NCI-H2029 treated with DMSO at 0.1 percent for 48 hours (cell line): ENCODE measurements around the gene TAF6L.
"Not testable (repeated sequence)": the region's sequence is repeated elsewhere in the genome, so short reads cannot be mapped to it uniquely, and the experiment has no call there.

Experiments
- DNase-seq: peaks from one replicate; lab custom pipeline; 2025; lab: John Stamatoyannopoulos, UW

The TAF6L gene

GRCh38 chr11:62755086-62755615, 16.0 kb upstream of the TAF6L start:
- DNase-seq: no peak

DNA sequence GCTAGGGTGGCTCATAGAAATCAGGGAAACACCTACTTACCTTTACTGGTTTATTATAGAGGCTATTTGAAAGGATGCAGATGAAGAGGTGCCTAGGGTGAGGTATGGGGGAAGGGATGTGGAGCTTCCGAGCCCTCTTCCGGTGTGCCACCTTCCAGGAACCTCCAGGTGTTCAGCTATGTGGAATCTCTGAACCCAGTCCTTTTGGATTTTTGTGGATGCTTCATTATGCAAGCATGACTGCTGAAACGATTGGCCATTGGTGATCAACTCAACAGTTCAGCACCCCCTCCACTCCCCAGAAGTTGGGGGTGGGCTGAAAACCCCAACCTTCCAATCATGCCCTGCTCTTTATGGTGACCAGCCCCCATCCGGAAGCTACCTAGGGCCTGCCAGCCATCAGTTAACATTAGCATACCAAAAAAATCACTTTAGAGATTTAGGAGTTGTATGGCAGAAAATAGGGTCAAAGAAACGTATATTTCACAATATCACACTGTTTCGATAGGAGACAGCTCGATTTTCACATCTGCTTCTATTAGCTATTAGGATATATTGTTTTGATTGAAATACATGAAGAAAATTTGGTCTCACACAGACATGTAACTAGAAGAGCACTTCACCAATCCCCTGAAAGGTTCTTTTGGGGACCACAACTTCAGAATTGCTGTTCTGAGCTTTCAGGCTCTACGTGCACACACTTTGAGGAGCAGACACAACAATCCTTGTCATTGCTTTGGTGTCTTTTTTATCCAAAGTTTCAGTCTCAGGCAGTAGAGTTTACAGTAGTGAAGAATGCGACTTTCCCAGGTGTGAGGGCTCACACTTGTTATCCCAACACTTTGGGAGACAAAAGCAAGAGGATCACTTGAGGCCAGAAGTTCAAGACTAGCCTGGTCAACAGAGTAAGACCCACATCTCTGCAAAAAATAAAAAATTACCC, 13.1 kb upstream of the TAF6L start:
- no peak for DNase-seq

- not testable (repeated sequence) for DNase-seq
Measured at GRCh38 chr11:62760867-62761227, 10.3 kb upstream of the TAF6L start.

- DNase-seq: no peak
Measured at GRCh38 chr11:62770778-62771143, 435 bp upstream of the TAF6L start.

DNA sequence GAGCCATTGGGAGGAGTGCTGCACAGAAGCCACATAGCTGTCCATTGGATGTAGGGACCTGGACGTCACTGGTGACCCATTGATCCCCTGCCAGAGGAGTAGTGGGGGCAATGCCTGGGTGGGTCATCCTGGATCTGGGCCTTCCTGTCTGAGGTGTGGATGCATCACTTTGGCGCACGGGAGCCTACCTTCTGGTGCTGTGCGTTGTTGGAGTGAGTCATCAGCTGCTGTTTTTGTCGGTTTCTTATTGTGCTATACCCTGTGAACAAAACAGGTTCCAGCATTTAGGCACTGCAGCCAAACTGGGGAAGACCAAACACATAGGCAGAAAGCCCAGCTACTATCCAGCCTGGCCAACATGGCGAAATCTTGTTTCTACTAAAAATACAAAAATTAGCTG, 3.2 kb downstream of the TAF6L start:
- no peak for DNase-seq

GRCh38 chr11:62775646-62776045, 4.5 kb downstream of the TAF6L start:
- no peak for DNase-seq

DNA sequence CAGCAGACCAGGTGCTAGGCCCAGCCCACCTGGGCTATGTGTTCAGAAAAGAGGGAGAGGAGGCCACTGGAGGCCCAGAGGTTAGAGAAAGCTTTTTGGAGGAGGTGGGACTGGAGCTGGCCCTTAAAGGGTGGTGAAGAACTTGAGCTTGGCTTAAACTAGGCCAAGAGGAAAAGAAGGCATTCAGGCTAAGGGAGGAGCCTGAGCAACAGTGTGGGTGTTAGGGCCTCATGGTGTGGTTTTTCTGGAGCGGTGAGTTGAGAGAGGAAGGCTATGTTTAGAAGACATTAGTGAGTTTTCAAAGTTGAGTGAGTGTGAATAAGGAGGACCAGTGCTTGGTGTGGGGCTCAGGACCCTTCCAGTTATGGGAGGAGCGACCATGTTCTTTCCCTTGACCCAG, 6.2 kb downstream of the TAF6L start:
- DNase-seq: no peak

- DNase-seq: no peak
Measured at GRCh38 chr11:62778441-62778840, 7.2 kb downstream of the TAF6L start.

DNA sequence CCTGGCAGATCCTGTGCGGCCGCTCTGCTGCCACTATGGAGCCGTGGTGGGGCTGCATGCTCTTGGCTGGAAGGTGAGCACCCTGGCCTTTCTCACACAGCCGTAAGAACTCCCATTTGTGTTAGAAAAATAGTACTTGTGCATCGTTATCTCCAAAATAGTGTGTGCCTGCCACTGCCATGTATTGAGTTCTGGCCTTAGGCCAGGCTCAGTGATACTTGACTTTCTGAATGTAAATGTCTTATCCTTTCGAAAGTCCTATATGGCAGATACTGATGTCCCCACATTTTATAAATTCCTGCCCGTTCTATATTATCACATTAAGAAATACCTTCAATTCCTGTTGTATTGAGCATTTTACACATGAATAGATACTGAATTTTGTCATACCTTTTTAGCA, 11.6 kb downstream of the TAF6L start:
- no peak for DNase-seq

DNA sequence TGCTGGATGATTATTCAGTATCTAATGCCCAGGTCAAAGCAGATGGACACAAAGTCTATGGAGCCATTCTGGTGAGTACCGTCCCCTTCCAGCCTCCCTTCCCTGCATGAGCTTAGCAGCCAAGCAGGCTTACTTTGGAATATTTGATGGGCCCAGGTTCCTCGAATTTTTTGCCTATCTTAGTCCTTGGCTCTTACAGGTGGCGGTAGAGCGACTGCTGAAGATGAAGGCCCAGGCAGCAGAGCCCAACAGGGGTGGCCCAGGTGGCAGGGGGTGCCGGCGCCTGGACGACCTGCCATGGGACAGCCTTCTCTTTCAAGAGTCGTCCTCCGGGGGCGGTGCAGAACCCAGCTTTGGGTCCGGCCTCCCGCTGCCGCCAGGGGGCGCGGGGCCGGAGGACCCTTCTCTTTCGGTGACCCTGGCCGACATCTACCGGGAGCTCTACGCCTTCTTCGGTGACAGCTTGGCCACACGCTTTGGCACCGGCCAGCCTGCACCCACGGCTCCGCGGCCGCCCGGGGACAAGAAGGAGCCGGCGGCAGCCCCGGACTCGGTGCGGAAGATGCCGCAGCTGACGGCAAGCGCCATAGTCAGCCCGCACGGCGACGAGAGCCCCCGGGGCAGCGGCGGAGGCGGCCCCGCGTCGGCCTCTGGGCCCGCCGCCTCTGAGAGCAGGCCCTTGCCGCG, 15.3 kb downstream of the TAF6L start:
- no peak for DNase-seq

DNA sequence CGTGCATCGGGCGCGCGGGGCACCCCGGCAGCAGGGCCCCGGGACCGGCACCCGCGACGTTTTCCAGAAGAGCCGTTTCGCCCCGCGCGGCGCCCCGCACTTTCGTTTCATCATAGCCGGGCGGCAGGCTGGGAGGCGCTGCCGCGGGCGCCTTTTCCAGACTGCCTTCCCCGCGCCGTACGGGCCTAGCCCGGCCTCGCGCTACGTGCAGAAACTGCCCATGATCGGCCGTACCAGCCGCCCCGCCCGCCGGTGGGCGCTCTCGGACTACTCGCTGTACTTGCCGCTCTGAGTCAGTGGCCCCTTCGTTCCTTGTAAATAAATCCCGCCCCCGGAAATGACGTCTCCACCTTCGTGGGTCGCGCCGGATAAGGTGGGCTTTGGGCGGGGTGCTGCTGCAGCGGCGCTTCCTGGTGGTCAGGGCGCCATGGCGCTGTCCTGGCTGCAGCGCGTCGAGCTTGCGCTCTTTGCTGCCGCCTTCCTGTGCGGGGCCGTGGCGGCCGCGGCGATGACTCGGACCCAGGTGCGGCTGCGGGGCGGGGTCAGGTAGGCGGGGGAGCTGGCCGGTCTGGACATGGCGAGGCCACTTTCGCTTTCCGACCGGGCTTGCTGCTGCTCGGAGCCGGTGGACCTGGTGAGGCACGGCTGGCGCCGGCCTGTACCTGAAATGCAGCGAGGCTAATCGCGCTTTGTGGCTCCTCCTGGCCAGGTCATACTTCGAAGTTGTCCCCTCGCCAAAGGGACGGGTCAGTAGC, 16.0 kb downstream of the TAF6L start, which contains the start of gene TMEM179B:
Gene TMEM179B (plus strand): TSS at position 398 of the 755 bp plus-strand sequence. CDS start 30 bp downstream, at position 428.
- DNase-seq: peak; percentile 74

GRCh38 chr11:62788991-62789390, 17.8 kb downstream of the TAF6L start:
- no peak for DNase-seq

DNA sequence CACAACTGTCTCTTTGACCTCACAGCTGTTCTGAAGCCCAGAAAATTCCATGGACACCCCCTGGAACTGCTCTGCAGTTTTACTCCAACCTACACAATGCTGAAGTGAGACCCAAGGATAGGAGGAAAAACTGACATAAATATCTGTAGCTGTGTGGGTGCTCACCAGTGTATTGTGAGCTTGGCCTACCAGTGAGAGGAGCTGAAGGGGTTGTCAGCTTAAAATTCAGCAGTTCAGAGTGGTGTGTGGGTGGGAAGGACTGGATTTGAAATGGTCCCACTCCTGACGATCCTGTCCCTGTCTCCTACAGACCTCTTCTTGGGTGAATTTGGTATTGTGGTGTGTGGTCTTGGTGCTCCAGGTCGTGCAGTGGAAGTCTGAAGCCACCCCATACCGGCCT, 18.4 kb downstream of the TAF6L start:
- no peak for DNase-seq

- DNase-seq: peak; percentile 50
Measured at GRCh38 chr11:62791501-62792201, 20.5 kb downstream of the TAF6L start, which contains the start of gene TMEM223. TMEM223 (minus strand) TSS chr11:62792006; CDS start chr11:62791994, 12 bp downstream.

- DNase-seq: no peak
Measured at GRCh38 chr11:62792202-62792575, 21.0 kb downstream of the TAF6L start.

DNA sequence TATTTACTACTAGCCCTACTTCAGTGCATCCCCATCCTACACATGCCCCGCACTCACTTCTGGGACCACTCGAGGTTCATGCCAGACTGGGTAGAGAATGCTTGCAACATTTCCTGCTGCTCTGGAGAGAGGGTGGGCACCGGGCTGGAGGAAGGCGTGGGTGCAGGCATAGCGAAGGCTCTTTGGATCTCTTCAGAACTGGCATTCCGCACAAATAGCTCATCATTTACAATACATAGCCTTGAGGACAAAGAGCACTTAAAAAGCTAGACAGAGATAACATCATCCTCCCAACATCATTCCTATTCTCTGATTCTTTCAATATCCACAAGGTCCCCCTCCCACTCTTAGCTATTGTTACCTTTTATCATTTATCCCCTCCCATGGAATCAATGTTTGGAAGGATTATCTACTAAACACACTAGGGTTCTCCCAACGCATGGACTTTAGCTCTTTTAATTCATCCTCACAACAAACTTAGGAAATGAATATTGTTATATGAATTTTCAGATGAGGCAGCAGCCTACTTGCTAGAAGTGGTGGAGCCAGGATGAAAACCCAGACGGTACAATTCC, 23.1 kb downstream of the TAF6L start:
- DNase-seq: no peak

DNA sequence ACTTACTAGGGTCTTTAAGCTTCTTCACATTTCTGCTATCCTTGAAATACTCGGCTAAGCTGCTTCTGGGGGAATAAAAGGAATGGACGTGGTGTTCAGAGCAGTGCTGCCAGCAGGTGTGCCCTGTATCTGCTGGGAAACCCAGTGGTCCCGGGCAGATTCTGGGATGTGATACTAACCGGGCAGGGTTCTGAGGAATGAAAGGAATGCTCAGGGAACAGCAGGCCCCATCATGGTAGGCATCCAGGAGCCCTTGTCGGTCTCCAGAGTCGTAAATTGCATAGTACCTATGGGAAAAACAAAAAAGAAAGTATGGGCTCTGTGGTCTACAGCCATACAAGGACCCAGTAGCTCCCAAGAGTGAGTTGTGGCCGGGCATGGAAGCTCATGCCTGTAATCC, 25.1 kb downstream of the TAF6L start:
- no peak for DNase-seq

DNA sequence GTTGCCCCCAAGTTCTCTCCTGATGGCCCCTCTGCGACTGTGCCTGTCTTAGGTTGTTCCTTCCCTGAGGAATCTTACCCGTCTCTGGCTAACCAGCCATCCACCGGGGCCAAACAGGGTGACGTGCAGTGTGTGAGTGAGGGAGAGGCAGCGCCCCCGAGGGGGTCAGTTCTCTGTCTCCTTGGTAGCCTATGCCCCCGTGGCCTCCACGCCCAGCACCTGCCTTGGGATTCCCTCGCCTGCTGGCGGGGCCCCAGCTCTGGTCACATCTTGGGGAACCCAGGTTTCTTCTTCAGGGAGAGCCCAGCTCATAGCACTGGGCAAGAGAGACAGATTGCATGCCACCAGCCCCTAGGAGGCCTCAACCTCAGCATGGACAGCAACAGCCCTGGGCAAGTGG, 28.3 kb downstream of the TAF6L start:
- DNase-seq: no peak

DNA sequence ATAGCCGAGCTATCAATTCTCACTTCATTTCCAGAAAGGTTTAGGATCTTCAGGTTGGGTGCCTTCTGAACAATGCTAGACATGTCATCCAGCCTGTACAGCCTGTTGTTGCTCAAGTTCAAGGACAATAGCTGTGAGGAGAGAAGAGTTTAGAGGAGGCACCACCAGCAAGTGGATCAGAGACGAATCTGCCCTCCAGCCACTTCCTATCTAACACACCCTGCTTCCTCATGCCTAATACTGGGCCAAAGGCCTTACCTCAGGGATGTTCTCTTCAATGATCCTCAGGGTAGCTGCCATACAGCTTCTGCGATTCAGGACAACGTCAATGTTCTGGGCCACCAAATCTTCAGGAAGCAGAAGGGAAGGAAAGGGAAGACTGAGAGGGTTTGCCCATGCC, 29.9 kb downstream of the TAF6L start:
- no peak for DNase-seq

DNA sequence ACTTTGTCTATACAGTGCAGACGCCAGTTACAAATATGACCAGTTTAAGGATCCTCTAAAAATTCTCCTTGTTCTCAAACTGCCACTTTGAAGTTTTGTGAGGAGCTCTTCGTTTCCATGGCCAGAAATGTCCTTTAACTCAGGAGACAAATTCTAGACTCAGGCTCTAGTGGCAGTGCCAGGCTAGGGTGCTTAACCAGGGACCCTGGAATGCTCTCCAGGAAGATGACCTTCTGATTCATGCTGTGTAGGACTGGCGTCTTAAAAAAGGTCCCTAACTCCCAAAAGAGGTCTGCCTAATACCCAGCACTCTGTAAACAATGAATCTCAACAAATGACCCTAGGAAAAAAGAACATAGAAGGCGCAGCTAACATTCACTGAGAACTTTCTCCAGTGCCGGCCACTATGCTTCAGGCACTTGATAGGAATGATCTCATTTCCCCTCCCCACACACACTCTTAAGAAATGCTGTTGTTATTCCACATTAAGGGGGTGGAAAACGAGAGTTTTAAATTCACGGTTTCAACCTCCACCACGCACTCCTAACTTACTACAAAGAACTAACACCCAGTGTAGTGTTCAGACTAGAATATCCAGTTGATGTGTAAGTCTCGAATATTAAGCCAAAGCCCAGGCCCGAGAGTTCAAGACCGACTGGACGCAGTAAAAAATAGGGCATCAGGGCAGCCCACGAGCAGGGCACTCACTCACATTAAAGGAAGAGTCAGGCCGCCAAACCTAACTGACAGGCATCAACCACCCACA, 33.3 kb downstream of the TAF6L start:
- DNase-seq: no peak
